WTC11 (cell line): ENCODE results near the gene WSB2. TPM values are rescaled to one million over a fixed set of nuclear protein-coding genes. Genes with fewer than 3 reads are reported as not detected.

Experiments
- ATAC-seq: fragments of 200-7000 bp; cut with Tn5 transposase; 2 replicates; pipeline ENCODE4 v1.10.0; 2021; ENCODE audit warnings: mild to moderate bottlenecking, moderate library complexity
- CTCF ChIA-PET: fragments of 300-600 bp; sonication (Branson Sonifier 250); formaldehyde crosslinking; loops from one replicate; lab custom pipeline; 2021; ENCODE audit warnings: antibody characterized with exemption; lab: Charles Lee
- POLR2A ChIA-PET: fragments of 350-600 bp; sonication (Branson Sonifier 250); formaldehyde crosslinking; loops from one replicate; lab custom pipeline; 2021; ENCODE audit warnings: antibody characterized with exemption; lab: Charles Lee
- DNase-seq: peaks from one replicate; pipeline ENCODE4 v3.0.0; 2021; ENCODE audit warnings: low spot score
- H3K27ac Mint-ChIP-seq: 2 replicates; pipeline ENCODE4 v1.8.0; 2021; ENCODE audit warnings: mixed read lengths
- H3K27me3 Mint-ChIP-seq: 2 replicates; pipeline ENCODE4 v1.8.0; 2021; ENCODE audit warnings: low read depth, mild to moderate bottlenecking, moderate library complexity, mixed read lengths
- H3K36me3 Mint-ChIP-seq: 2 replicates; pipeline ENCODE4 v1.8.0; 2021; ENCODE audit warnings: mixed read lengths
- H3K4me1 Mint-ChIP-seq: 2 replicates; pipeline ENCODE4 v1.8.0; 2022; ENCODE audit warnings: mixed read lengths
- H3K4me3 Mint-ChIP-seq: 2 replicates; pipeline ENCODE4 v1.8.0; 2021; ENCODE audit warnings: mild to moderate bottlenecking, moderate library complexity, mixed read lengths
- H3K9me3 Mint-ChIP-seq: 2 replicates; pipeline ENCODE4 v1.8.0; 2021; ENCODE audit warnings: mixed read lengths
- E2F5 ChIP-seq: sonication (generic); formaldehyde crosslinking; IDR thresholded peaks from 2 replicates; pipeline ENCODE4 v1.8.1; 2022; ENCODE audit warnings: mild to moderate bottlenecking, moderate library complexity, missing genetic modification reagents
- ELF4 ChIP-seq: sonication (generic); formaldehyde crosslinking; IDR thresholded peaks from 2 replicates; pipeline ENCODE4 v1.8.1; 2022; ENCODE audit warnings: low read depth, mild to moderate bottlenecking, moderate library complexity, missing genetic modification reagents
- EMX1 ChIP-seq: fragments of 250-450 bp; sonication (Bioruptor Pico); IDR thresholded peaks from 2 replicates; pipeline ENCODE4 v1.8.0; 2021; ENCODE audit warnings: mild to moderate bottlenecking
- ETV6 ChIP-seq: sonication (generic); formaldehyde crosslinking; IDR thresholded peaks from 2 replicates; pipeline ENCODE4 v1.8.1; 2022; ENCODE audit warnings: mild to moderate bottlenecking, missing genetic modification reagents
- FOXK1 ChIP-seq: sonication (generic); formaldehyde crosslinking; IDR thresholded peaks from 2 replicates; pipeline ENCODE4 v1.8.0; 2022; ENCODE audit warnings: mild to moderate bottlenecking, moderate library complexity, missing genetic modification reagents
- NFATC4 ChIP-seq: fragments of 250-450 bp; sonication (Bioruptor Pico); IDR thresholded peaks from 2 replicates; pipeline ENCODE4 v1.9.0; 2021; ENCODE audit warnings: mild to moderate bottlenecking
- NFYB ChIP-seq: sonication (generic); formaldehyde crosslinking; conservative IDR thresholded peaks from 2 replicates; pipeline ENCODE4 v1.8.0; 2022; ENCODE audit warnings: low read depth, missing genetic modification reagents
- RORB ChIP-seq: fragments of 250-450 bp; sonication (Bioruptor Pico); IDR thresholded peaks from 2 replicates; pipeline ENCODE4 v1.9.0; 2021; ENCODE audit warnings: mild to moderate bottlenecking
- SMAD4 ChIP-seq: sonication (generic); formaldehyde crosslinking; IDR thresholded peaks from 2 replicates; pipeline ENCODE4 v1.8.0; 2022; ENCODE audit warnings: mild to moderate bottlenecking, missing genetic modification reagents
- TEAD1 ChIP-seq: sonication (generic); formaldehyde crosslinking; IDR thresholded peaks from 2 replicates; pipeline ENCODE4 v1.8.0; 2022; ENCODE audit warnings: mild to moderate bottlenecking, missing genetic modification reagents
- TEAD4 ChIP-seq: sonication (generic); formaldehyde crosslinking; IDR thresholded peaks from 2 replicates; pipeline ENCODE4 v1.8.0; 2022; ENCODE audit warnings: mild to moderate bottlenecking, missing genetic modification reagents
- ZNF423 ChIP-seq: fragments of 250-450 bp; sonication (Bioruptor Pico); IDR thresholded peaks from 2 replicates; pipeline ENCODE4 v2.1.2; 2022; ENCODE audit warnings: mild to moderate bottlenecking, moderate library complexity
- ZNF425 ChIP-seq: fragments of 250-450 bp; sonication (Bioruptor Pico); conservative IDR thresholded peaks from 2 replicates; pipeline ENCODE4 v1.9.0; 2021; ENCODE audit warnings: mild to moderate bottlenecking
- total RNA-seq: library from RNA; stranded (reverse); gene quantifications from 3 replicates; pipeline ENCODE4 v1.2.3, GENCODE V29; 2021
- TF ChIP-seq, protein P1 (sequence below): sonication (generic); formaldehyde crosslinking; IDR thresholded peaks from 2 replicates; pipeline ENCODE4 v1.8.1; 2022; ENCODE audit warnings: missing genetic modification reagents, borderline replicate concordance
- TF ChIP-seq, protein P2 (sequence below): sonication (generic); formaldehyde crosslinking; IDR thresholded peaks from 2 replicates; pipeline ENCODE4 v1.8.1; 2023; ENCODE audit warnings: mild to moderate bottlenecking, missing genetic modification reagents, moderate library complexity
- TF ChIP-seq, protein P3 (sequence below): fragments of 250-450 bp; sonication (Bioruptor Pico); IDR thresholded peaks from 2 replicates; pipeline ENCODE4 v1.9.0; 2021; ENCODE audit warnings: mild to moderate bottlenecking, borderline replicate concordance
- TF ChIP-seq, protein P4 (sequence below): sonication (generic); formaldehyde crosslinking; conservative IDR thresholded peaks from 2 replicates; pipeline ENCODE4 v1.8.1; 2023; ENCODE audit warnings: mild to moderate bottlenecking, low read depth, missing genetic modification reagents, moderate library complexity

Gene WSB2
- total RNA-seq, 1 experiment from 2014 or later = 74.2 TPM

DNA sequence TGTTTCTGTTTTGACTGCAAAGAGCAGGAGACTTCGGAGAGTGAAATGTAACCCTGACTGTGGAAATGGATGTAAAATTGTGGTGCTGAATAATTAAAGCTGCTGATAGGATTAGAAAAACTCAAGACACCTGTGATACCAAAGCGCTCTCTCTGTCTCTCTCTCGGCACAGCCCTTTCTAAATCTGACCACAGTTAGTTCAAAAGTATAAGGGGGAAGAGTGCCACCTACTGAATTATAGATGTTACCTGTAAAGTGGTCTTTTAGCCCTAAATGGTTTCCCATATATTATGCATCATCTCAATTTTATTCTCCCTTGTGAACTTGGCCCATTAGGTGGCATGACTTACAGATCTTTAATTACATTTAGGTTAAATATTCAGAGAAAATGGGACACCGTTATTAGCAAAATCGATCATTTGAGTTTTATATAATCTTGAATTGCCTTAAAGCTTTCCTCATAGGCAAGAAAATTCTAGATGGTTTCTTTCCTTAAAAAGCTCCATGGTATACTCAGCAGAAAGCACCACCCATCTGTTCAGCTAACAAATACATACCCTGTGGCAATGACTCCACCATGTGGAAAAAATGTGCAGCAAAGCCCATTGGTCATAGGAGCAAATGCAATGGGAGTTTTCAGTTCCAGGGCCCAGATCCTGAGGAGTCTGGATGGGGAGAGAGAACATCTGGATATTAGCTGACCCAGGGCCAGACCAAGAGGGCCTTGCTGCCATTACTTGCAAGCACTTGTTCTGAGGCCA is 26.4 kb downstream of the WSB2 start:
- no peaks in the 10 kb centered on the region; the same call in 1 of the 2 replicates for H3K4me1 Mint-ChIP-seq
- H3K27ac Mint-ChIP-seq = peak overlapping the region; percentile 39; the same call in 1 of the 2 replicates
- no peaks in the 10 kb centered on the region for H3K9me3 Mint-ChIP-seq
- H3K27me3 Mint-ChIP-seq = no peaks in the 10 kb centered on the region
- TF ChIP-seq EMX1 (no peak), TEAD1 (CRISPR knock-in tag) (peak; percentile 90), TEAD4 (CRISPR knock-in tag) (0 out of 2 replicates have a peak, but pooled peaks have one; percentile 36)
- TF ChIP-seq, all 79 proteins: peak for 2
- Mint-ChIP-seq H3K36me3 (peaks cover 80% of the 10 kb centered on the region), H3K4me3 (no peak overlapping the region)
- ChIA-PET POLR2A (interaction anchor here (0.5 kb wide), 1 partner anchor 160 kb away, joined by 5 read pairs; no protein-coding TSS in a partner anchor), CTCF (interaction anchor here (0.6 to 2.7 kb wide), 13 partner anchors 10 to 688 kb away, joined by 3 to 32 read pairs (median 3); no protein-coding TSS in a partner anchor)
- peak; percentile 18 for DNase-seq
- peak; percentile 76 for ATAC-seq

- H3K4me3 Mint-ChIP-seq = no peak overlapping the region
- POLR2A ChIA-PET = no interaction called here
- CTCF ChIA-PET = interaction anchor here (0.6 to 2.7 kb wide), 4 partner anchors 144 to 688 kb away, joined by 3 to 32 read pairs (median 8); no protein-coding TSS in a partner anchor
- DNase-seq (no peak), ATAC-seq (no peak)
- TF ChIP-seq, protein P1, sequence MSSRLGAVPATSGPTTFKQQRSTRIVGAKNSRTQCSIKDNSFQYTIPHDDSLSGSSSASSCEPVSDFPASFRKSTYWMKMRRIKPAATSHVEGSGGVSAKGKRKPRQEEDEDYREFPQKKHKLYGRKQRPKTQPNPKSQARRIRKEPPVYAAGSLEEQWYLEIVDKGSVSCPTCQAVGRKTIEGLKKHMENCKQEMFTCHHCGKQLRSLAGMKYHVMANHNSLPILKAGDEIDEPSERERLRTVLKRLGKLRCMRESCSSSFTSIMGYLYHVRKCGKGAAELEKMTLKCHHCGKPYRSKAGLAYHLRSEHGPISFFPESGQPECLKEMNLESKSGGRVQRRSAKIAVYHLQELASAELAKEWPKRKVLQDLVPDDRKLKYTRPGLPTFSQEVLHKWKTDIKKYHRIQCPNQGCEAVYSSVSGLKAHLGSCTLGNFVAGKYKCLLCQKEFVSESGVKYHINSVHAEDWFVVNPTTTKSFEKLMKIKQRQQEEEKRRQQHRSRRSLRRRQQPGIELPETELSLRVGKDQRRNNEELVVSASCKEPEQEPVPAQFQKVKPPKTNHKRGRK (CRISPR knock-in tag) = no peak
- TF ChIP-seq NFYB (CRISPR knock-in tag) (no peak), ETV6 (CRISPR knock-in tag) (no peak), FOXK1 (CRISPR knock-in tag) (no peak), RORB (CRISPR knock-in tag) (no peak), ZNF423 (CRISPR knock-in tag) (no peak), E2F5 (CRISPR knock-in tag) (no peak), SMAD4 (CRISPR knock-in tag) (no peak)
- TF ChIP-seq, protein P2, sequence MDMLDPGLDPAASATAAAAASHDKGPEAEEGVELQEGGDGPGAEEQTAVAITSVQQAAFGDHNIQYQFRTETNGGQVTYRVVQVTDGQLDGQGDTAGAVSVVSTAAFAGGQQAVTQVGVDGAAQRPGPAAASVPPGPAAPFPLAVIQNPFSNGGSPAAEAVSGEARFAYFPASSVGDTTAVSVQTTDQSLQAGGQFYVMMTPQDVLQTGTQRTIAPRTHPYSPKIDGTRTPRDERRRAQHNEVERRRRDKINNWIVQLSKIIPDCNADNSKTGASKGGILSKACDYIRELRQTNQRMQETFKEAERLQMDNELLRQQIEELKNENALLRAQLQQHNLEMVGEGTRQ = no peak
- TF ChIP-seq, protein P3, sequence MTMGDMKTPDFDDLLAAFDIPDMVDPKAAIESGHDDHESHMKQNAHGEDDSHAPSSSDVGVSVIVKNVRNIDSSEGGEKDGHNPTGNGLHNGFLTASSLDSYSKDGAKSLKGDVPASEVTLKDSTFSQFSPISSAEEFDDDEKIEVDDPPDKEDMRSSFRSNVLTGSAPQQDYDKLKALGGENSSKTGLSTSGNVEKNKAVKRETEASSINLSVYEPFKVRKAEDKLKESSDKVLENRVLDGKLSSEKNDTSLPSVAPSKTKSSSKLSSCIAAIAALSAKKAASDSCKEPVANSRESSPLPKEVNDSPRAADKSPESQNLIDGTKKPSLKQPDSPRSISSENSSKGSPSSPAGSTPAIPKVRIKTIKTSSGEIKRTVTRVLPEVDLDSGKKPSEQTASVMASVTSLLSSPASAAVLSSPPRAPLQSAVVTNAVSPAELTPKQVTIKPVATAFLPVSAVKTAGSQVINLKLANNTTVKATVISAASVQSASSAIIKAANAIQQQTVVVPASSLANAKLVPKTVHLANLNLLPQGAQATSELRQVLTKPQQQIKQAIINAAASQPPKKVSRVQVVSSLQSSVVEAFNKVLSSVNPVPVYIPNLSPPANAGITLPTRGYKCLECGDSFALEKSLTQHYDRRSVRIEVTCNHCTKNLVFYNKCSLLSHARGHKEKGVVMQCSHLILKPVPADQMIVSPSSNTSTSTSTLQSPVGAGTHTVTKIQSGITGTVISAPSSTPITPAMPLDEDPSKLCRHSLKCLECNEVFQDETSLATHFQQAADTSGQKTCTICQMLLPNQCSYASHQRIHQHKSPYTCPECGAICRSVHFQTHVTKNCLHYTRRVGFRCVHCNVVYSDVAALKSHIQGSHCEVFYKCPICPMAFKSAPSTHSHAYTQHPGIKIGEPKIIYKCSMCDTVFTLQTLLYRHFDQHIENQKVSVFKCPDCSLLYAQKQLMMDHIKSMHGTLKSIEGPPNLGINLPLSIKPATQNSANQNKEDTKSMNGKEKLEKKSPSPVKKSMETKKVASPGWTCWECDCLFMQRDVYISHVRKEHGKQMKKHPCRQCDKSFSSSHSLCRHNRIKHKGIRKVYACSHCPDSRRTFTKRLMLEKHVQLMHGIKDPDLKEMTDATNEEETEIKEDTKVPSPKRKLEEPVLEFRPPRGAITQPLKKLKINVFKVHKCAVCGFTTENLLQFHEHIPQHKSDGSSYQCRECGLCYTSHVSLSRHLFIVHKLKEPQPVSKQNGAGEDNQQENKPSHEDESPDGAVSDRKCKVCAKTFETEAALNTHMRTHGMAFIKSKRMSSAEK (CRISPR knock-in tag) = no peak
- peaks cover 79% of the 10 kb centered on the region for H3K36me3 Mint-ChIP-seq
- H3K9me3 Mint-ChIP-seq = no peaks in the 10 kb centered on the region
- H3K27me3 Mint-ChIP-seq = no peaks in the 10 kb centered on the region
- no peaks in the 10 kb centered on the region; the same call in 1 of the 2 replicates for H3K4me1 Mint-ChIP-seq
- H3K27ac Mint-ChIP-seq = peak overlapping the region; percentile 39; the same call in 1 of the 2 replicates
Observed at GRCh38 chr12:118033902-118034301, 27.1 kb downstream of the WSB2 start.

GRCh38 chr12:118033323-118033722 is 27.7 kb downstream of the WSB2 start:
- H3K36me3 Mint-ChIP-seq = peaks cover 77% of the 10 kb centered on the region
- no peak overlapping the region for H3K27ac Mint-ChIP-seq
- CTCF ChIA-PET = interaction anchor here (0.7 to 2.7 kb wide), 3 partner anchors 86 to 158 kb away, joined by 3 to 32 read pairs (median 4); no protein-coding TSS in a partner anchor
- TF ChIP-seq NFATC4 (CRISPR knock-in tag) = no peak
- TF ChIP-seq, protein P4, sequence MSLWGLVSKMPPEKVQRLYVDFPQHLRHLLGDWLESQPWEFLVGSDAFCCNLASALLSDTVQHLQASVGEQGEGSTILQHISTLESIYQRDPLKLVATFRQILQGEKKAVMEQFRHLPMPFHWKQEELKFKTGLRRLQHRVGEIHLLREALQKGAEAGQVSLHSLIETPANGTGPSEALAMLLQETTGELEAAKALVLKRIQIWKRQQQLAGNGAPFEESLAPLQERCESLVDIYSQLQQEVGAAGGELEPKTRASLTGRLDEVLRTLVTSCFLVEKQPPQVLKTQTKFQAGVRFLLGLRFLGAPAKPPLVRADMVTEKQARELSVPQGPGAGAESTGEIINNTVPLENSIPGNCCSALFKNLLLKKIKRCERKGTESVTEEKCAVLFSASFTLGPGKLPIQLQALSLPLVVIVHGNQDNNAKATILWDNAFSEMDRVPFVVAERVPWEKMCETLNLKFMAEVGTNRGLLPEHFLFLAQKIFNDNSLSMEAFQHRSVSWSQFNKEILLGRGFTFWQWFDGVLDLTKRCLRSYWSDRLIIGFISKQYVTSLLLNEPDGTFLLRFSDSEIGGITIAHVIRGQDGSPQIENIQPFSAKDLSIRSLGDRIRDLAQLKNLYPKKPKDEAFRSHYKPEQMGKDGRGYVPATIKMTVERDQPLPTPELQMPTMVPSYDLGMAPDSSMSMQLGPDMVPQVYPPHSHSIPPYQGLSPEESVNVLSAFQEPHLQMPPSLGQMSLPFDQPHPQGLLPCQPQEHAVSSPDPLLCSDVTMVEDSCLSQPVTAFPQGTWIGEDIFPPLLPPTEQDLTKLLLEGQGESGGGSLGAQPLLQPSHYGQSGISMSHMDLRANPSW (CRISPR knock-in tag) = no peak
- no peak for TF ChIP-seq ELF4 (CRISPR knock-in tag)
- TF ChIP-seq ZNF425 (CRISPR knock-in tag) = no peak

More at GRCh38 chr12:118033323-118033722, 27.7 kb downstream of the WSB2 start:
- ATAC-seq (no peak), DNase-seq (no peak)
- POLR2A ChIA-PET = interaction anchor here (0.8 kb wide), 1 partner anchor 11 kb away, joined by 3 read pairs; no protein-coding TSS in a partner anchor
- Mint-ChIP-seq H3K27me3 (no peaks in the 10 kb centered on the region), H3K4me3 (no peak overlapping the region), H3K9me3 (no peaks in the 10 kb centered on the region), H3K4me1 (no peaks in the 10 kb centered on the region; the same call in 1 of the 2 replicates)
